ENCODE data around the gene SULT4A1.

DNA sequence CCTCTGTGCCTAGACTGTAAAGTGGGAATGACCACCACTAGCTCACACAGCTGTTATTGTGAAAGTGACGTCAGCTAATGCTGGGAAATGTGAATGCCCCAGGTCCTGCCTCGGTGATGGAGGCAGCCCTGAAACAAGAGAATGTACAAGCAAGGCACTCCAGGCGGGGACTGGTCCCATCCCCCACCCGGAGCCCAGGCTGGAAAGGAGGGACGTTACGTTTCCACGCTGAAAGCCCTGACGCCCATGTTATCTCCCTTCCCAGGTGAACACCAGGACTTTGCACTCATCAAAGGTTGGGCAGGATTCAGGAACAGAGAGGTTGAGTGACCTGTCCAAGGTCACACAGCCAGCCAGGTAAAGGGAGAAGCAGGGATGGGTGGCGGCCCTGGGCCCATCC is 784 bp downstream of the SULT4A1 start:
- TF ChIP-seq, protein P1, sequence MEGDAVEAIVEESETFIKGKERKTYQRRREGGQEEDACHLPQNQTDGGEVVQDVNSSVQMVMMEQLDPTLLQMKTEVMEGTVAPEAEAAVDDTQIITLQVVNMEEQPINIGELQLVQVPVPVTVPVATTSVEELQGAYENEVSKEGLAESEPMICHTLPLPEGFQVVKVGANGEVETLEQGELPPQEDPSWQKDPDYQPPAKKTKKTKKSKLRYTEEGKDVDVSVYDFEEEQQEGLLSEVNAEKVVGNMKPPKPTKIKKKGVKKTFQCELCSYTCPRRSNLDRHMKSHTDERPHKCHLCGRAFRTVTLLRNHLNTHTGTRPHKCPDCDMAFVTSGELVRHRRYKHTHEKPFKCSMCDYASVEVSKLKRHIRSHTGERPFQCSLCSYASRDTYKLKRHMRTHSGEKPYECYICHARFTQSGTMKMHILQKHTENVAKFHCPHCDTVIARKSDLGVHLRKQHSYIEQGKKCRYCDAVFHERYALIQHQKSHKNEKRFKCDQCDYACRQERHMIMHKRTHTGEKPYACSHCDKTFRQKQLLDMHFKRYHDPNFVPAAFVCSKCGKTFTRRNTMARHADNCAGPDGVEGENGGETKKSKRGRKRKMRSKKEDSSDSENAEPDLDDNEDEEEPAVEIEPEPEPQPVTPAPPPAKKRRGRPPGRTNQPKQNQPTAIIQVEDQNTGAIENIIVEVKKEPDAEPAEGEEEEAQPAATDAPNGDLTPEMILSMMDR (IDR thresholded peaks at IDR 0.05), result no peak
- TF ChIP-seq POLR2A (IDR thresholded peaks at IDR 0.05; ENCODE audit: low read depth) (no peak), POLR2AphosphoS5 (IDR thresholded peaks at IDR 0.05) (no peak)
